Measurements from ENCODE around the gene COL12A1.

DNA sequence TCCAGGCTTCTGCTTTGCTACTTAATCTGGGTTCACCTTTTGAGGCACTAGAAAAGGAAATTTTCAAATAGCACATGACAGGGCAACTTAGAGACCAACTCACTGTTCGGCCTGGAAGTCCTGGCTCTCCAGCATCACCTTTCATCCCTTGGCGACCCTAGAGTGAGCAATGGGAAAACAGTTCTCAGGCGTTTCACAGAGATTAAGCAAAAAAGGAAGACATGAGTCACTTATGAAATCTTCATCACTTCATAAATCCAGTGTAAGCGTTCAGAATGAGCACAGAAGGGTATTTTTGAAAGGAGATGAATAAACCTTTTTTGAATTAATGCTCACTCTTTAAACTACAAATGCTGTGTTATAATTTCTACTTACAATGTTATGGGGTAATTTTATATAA, 104.0 kb downstream of the COL12A1 start:
- TF ChIP-seq CTCF (IDR thresholded peaks at IDR 0.05; ENCODE audit: poor library complexity) (no peak), EZH2 (IDR thresholded peaks at IDR 0.05; ENCODE audit: borderline replicate concordance) (no peak), EZH2phosphoT487 (IDR thresholded peaks at IDR 0.05; ENCODE audit: low read depth, severe bottlenecking, unreplicated experiment) (no peak)
